Nucleus accumbens (tissue), 56 donors: ENCODE measurements around the gene ANKHD1.

Source experiments
- DNase-seq, 56 donors: peaks; one replicate each; lab custom pipeline; 2025; lab: John Stamatoyannopoulos, UW

The ANKHD1 gene

GRCh38 chr5:140502834-140503233 lies 101.2 kb downstream of the ANKHD1 start:
- no peak for DNase-seq

- DNase-seq: no peak
These were observed 108.3 kb downstream of the ANKHD1 start for GRCh38 chr5:140509898-140510297.

- no peak for DNase-seq
These were observed 111.5 kb downstream of the ANKHD1 start for GRCh38 chr5:140513124-140513523.

- no peak for DNase-seq
These were observed 122.4 kb downstream of the ANKHD1 start for GRCh38 chr5:140524003-140524402.

GRCh38 chr5:140540227-140540626 lies 138.6 kb downstream of the ANKHD1 start:
- DNase-seq: no peak

GRCh38 chr5:140542972-140543371 lies 141.3 kb downstream of the ANKHD1 start:
- no peak for DNase-seq

- DNase-seq: no peak
These were observed 143.4 kb downstream of the ANKHD1 start for GRCh38 chr5:140544986-140545385.

GRCh38 chr5:140545606-140546005 lies 144.0 kb downstream of the ANKHD1 start:
- DNase-seq: no peak

- no peak for DNase-seq
These were observed 145.3 kb downstream of the ANKHD1 start for GRCh38 chr5:140546851-140547507.

- DNase-seq: peak; percentile 58 to 98 (median 93)
These were observed 146.1 kb downstream of the ANKHD1 start, which contains the start of gene EIF4EBP3 for GRCh38 chr5:140547508-140548299. TSS of gene EIF4EBP3 (plus strand) at chr5:140547662. CDS start at chr5:140547738, 76 bp downstream.

- no peak for DNase-seq
These were observed 146.7 kb downstream of the ANKHD1 start for GRCh38 chr5:140548300-140548688.

- no peak for DNase-seq
These were observed 147.2 kb downstream of the ANKHD1 start for GRCh38 chr5:140548791-140549190.

- peak in 7 of 56 donors; percentile 5 to 37 (median 18) for DNase-seq
These were observed 147.9 kb downstream of the ANKHD1 start for GRCh38 chr5:140549237-140550144.

GRCh38 chr5:140550147-140551079 lies 148.8 kb downstream of the ANKHD1 start:
- peak in 2 of 56 donors; percentile 14 to 25 for DNase-seq

GRCh38 chr5:140551872-140552271 lies 150.2 kb downstream of the ANKHD1 start:
- no peak for DNase-seq

GRCh38 chr5:140553657-140554056 lies 152.0 kb downstream of the ANKHD1 start:
- DNase-seq: no peak

GRCh38 chr5:140554454-140554853 lies 152.8 kb downstream of the ANKHD1 start:
- no peak for DNase-seq

- no peak for DNase-seq
These were observed 154.2 kb downstream of the ANKHD1 start for GRCh38 chr5:140555747-140556312.

GRCh38 chr5:140556438-140556837 lies 154.8 kb downstream of the ANKHD1 start:
- DNase-seq: no peak
